SHP77 (cell line): Measurements from ENCODE around the gene SLC5A10.

Experiments
- DNase-seq, 2 experiments: peaks; one replicate each; lab custom pipeline; 2025; lab: John Stamatoyannopoulos, UW

SLC5A10 gene

GRCh38 chr17:18964550-18964949, 12.6 kb downstream of the SLC5A10 start:
- no peak for DNase-seq

- no peak for DNase-seq
Observed at GRCh38 chr17:18965530-18966236, 13.7 kb downstream of the SLC5A10 start.

GRCh38 chr17:18966831-18967624, 15.1 kb downstream of the SLC5A10 start:
- DNase-seq = peak; percentile 43 to 54

- DNase-seq = no peak
Observed at GRCh38 chr17:18967916-18968315, 16.0 kb downstream of the SLC5A10 start.

- DNase-seq = no peak
Observed at GRCh38 chr17:18968345-18968744, 16.4 kb downstream of the SLC5A10 start.

- DNase-seq = no peak
Observed at GRCh38 chr17:18968945-18969887, 17.3 kb downstream of the SLC5A10 start.

GRCh38 chr17:18970582-18971480, 18.9 kb downstream of the SLC5A10 start:
- no peak for DNase-seq

GRCh38 chr17:18971801-18972200, 19.8 kb downstream of the SLC5A10 start:
- no peak for DNase-seq

- no peak for DNase-seq
Observed at GRCh38 chr17:18974407-18975149, 22.6 kb downstream of the SLC5A10 start.

- DNase-seq = no peak
Observed at GRCh38 chr17:18975597-18975996, 23.6 kb downstream of the SLC5A10 start.

GRCh38 chr17:18976201-18976600, 24.2 kb downstream of the SLC5A10 start:
- no peak for DNase-seq

- no peak for DNase-seq
Observed at GRCh38 chr17:18977021-18977420, 25.1 kb downstream of the SLC5A10 start.

GRCh38 chr17:18977646-18978045, 25.7 kb downstream of the SLC5A10 start:
- DNase-seq = no peak

GRCh38 chr17:18978050-18978449, 26.1 kb downstream of the SLC5A10 start:
- no peak for DNase-seq

GRCh38 chr17:18978655-18979054, 26.7 kb downstream of the SLC5A10 start:
- no peak for DNase-seq

- DNase-seq = no peak
Observed at GRCh38 chr17:18980682-18981334, 28.8 kb downstream of the SLC5A10 start.

GRCh38 chr17:18981335-18981641, 29.3 kb downstream of the SLC5A10 start:
- no peak for DNase-seq

- DNase-seq = no peak
Observed at GRCh38 chr17:18981642-18982424, 29.9 kb downstream of the SLC5A10 start.
